NCI-H2107 treated with DMSO at 0.1 percent for 48 hours (cell line): ENCODE results near the gene ZNRF1.
"Not testable (repeated sequence)": the region's sequence is repeated elsewhere in the genome, so short reads cannot be mapped to it uniquely, and the experiment has no call there.

Experiments used
- DNase-seq: peaks from one replicate; lab custom pipeline; 2025; ENCODE audit not compliant: unreplicated experiment; lab: John Stamatoyannopoulos, UW

The ZNRF1 gene

DNA sequence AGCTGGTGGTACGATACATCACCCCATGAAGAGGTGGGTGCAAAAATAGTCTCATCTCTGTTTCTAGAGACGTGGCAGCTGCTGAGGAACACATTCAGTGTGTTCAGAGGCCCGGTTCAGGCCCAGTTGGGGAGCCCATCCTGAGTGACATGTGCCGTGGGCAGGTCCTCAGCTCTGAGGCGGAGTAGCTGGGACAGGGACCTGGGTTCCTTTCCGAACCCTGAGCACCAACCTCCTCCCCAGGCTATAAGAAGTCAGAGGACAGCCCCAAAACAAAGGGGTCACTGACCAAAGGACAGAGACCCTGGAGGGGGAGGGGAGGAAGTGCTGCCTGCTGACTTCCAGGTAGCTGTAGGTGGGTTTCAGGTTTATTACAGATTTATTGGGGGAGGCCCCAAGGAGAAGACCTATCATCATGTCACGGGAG is 112.7 kb downstream of the ZNRF1 start:
- no peak for DNase-seq

DNA sequence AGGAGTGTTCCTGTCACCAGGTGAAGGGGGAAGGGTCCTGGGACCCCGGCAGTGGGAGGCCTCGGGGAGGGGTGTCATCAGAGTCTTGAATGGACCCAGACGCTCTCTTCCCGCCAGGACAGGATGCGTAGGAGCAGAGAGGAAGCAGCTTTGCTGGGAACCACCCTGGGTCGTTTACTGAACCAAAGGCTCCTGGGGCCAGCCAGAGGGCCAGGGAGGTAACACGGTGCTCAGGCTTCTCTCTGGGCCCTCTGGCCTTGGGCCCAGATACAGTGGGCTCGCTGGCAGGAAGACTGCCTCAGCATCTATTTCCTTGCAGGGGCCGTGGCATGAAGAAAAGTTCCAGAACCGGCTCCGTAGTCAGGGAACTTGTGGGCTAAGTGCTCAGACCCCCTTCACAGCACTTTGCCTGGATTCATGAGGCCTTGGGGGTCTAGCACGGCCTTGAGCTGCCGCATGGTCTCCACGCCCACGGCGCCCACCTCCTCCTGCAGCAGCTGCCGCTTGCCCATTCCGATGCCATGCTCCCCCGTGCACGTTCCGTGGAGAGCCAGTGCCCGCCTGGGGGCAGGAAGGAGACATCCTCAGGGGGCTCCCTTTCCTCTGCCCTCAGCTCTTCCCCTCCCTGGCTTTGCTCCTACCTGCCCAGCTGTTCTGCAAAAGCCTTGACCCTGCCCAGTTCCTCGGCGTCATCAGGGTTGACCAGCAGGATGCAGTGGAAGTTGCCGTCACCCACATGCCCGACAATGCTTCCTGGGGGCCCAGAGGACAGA is 113.3 kb downstream of the ZNRF1 start:
- DNase-seq: no peak

DNA sequence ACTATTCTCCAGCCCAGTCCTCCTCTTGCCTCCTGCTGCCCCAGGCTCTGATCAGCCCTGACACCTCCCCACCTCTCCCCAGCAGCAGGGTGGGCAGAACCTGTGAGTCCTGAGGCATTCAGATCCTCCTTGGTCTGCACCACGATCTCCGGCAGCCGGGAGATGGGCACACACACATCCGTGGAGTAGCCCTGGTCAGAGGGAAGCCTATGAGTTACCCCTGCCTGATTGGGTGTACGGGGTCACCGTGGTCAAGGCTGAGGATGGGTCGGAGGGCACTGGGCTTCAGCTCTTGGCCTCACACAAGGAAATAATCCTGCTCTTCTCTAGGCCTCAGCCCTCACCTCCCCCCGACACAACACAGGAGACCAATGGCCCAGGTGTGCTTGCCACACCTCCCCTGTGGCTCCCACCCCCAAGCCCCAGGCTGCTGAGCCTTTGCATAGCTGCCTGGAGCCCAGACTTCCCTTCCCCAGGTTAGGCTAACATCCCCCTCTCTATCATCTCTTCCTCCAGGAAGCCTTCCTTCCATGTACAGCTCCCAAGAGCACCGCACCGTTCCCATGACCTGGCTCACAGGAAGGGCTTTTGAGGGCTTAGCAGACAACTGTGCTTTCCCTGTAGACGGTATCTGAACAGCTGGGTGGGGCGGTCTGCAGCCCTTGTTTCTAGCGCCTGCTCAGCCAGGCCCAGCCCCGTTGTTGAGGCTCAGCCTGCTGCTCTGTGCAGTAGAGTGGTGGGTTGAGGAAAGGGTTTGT is 114.1 kb downstream of the ZNRF1 start:
- no peak for DNase-seq

DNA sequence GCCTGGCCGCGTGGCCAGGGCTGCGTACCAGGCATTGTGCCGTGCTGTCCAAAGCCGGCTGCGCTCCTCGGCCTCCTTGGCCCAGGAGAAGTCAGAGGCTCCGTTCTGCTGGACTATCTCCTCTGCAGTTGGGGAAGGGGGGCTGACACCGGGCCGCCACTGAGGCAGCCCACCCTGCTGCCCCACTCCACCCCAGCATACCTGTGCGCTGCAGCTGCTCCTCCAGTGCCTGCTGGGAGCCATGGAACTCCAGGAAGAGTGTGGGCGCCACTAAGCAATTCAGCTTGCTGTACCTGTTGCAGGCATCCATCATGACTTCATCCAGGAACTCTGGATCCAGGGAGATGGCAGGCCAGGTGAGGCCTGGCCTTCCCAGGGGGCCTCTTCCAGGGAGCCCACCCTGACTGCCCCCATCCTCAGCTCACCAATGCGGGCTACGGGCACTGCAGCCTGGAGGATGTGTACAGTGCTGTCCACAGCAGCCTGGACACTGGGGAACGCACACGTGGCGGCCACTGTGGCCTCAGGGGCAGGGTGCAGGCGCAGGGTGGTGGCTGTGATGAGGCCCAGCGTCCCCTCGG is 114.8 kb downstream of the ZNRF1 start:
- no peak for DNase-seq

DNA sequence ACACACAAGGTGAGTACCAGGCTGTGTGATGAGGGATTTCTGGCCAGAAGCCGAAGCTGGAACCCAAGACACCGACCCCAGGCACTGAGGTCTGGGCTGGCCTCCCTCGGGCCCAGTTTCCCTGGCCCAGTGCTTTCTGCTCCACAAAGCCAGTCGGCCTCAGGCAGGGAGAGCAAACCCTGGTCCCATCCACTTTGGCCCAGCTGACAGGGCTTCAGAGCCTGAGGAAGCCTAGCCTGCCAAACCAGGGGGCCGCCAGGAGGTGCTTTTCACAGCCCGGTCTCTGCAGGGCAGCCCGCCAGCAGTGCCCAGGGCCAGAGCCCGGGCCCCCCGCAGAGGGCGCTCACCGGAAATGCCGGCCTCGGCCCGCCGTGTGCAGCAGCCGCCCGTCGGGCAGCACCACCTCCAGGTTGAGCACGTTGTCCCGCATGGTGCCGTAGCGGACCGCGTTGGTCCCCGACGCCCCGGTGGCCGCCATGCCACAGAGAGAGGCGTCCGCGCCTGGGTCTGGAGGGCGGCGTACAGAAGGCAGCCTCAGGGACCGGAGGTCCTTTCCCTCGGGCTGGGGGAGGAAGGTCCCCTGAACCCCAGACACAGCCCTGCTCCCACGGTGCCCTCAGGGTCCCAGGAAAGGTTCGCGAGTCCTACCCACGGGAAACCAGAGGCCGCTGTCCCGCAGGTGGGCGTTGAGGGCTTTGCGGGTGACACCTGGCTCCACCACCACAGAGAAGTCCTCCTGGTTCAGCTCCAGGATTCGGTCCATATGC is 115.5 kb downstream of the ZNRF1 start:
- no peak for DNase-seq

DNA sequence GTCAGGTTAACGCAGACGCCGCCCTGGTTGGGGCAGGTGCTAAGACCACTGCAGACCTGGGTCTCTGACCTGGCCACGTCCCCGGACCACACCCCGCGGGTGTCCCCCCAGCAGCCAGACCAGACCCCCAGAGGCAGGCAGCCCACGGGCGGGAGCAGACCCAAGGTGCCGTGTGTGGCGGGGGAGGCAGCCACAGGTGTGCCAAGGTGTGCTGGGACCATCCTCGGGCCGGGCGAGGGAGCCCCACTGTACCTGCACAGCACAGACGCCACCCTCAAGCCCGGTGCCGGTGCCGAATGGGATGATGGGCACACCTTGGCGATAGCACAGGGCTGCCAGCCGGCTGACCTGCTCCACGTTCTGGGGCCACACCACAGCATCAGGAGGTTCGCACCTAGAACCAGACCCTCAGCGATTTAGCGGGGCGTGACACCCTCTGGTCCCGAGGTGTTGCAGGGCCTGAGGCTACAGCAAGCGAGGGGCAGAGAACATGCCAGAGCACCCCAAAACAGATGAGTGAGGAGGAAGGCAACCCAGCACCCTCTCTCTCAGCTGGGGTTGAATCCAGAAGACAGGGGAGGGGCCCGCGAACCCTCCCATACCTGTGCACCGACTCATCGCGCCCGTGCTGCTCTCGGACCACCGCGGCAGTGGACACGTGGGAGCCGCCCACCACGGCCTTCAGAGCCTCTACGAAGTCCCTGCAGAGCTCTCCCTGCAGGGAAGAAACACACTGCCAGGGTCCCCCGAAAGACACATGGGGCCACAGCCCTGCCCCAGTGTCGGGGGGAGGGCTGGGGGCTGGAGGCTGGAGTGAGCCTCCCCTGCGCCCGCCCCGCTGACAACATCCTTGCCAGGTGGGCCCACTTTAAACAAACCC is 116.4 kb downstream of the ZNRF1 start:
- no peak for DNase-seq

DNA sequence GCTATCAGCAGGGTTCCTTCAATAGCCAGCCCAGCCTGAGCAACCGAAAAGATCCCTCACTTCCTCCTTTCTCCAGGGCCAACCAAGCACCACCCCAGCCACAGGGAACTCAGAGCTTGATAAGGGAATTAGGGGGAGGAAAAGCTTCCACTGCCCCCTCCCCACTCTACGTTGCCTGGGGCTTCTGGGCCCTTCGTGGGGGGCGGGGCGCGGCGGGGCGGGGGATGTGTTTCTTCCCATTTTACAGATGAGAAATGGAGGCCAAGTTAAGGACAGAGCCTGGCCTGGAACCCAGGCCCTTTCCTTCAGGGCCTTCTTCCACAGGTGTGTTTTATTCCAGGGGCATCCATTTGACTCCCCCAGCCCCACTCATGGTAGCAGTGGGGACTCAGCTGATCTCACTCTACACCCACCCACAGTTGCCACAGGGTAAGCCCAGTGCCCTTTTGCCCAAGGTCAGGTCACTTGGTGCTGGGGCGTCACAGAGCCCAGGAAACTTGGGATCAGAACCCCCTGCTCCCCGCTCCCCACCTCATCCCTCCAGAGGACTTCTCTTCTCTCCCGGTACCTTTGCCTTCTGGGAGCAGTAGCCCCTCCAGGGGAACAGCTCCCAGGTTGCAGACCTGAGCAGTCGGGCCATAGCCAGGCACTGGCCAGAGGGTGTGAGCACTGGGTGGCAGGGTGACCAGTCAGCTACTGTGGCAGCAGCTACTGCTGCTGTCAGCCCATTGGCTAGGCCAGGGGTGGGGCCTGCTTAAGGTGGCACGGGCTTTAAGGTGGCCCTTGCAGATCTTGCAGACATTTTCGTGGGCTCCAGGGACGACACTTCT is 117.5 kb downstream of the ZNRF1 start, which contains the start of gene LDHD:
Gene LDHD (minus strand): TSS at position 700 of the 830 bp plus-strand sequence. CDS start 60 bp downstream, at position 640.
- no peak for DNase-seq

DNA sequence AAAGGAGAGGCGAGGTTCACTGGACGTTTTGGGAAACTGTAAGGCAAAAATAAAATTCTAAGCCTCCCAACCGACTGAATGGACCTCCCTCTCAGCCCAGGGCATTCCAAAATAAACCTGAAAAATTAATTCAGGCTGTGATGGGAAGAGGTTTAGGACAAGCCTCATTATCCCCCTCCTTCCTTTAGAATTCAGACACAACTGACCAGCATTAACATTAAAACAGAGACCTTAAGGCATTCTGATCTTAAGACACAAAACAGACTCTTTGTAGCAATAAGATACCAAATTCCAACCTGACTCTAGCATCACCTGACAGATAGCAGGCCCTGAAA is 118.1 kb downstream of the ZNRF1 start:
- DNase-seq: no peak

DNA sequence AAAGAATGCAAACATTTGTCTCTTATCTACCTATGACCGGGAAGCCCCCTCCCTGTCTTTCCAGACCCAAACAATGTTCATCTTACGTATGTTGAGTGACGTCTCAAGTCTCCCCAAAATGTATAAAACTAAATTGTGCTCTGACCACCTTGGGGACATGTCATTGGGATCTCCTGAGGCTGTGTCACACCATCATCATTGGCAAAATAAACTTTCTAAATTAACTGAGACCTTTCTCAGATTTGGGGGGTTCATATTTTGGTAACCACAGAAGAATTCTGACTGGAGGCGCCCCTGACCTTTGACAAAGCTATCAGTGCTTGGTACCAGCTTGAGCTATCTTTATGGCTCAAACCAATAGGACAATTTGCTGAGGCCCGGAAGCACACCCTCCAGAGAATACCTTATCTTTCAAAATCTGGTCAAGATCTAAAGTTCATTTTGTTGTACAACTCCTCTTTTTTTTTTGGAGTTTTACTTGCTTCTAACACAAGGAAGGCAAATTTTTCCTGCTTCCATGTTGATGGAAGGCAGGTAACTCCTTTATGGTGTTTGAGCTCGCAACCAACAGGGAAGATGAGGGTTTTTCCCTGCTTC is 120.2 kb downstream of the ZNRF1 start:
- no peak for DNase-seq

DNA sequence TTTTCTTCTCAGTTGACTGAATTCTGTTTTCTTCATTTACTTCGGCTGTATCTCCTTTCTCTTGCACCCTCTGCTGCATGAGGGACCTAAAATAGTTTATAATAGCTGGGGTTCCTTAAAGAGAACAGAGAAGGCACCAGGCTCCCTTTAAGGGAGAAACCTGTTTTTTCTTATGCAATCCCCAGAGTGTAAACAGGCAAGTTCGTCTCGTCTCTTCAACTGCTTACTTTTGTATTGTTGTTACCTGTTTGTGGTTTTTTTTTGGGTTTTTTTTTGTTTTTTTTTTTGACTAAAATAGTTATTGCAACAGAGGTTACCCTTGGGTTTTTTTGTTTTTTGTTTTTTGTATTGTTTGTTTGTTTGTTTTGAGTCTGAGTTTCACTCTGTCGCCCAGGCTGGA is 121.4 kb downstream of the ZNRF1 start:
- no peak for DNase-seq

DNA sequence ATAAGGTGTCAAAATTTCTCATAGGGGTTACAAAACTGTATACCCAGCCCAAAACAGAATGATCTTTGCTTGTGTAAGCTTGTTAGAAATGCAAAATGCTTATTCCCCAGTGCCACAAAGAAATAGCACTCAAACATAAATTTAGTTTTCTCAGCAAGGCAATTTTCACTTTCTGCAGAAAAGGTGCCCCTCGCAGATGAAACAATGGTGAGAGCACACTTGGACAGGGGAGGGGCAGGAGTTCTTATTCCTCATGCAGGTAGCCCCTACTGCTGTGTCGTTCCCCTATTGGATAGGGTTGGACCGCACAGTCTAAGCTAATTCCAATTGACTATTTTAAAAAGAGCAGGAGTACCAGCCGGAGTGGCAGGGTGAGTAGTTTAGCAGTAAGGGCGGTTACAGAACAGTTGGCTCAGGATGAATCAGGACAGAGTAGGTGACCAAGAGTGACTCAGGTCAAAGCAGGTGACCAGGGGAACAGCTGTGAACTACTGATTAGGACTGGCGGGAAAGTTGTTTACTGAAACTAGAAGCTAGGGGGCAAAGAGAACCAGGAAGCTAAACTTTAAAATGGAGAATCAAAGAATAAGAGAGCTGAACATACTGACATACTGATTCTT is 123.2 kb downstream of the ZNRF1 start:
- DNase-seq: no peak

DNA sequence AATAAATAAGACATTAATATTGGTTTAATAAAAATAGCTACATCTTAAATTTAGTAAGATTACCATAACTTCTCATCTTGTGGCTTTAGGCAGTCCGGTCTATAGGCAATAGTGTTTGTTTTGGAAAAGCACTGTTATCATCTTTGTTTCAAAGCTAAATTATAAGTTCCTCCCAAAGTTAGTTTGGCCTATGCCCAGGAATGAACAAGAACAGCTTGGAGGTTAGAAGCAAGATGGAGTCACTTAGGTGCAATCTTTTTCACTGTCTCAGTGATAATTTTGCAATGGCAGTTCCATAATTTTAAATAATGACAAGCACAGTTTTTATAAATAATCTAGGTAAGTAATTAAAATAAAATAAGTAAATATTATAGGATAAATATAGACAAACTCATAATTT is 123.8 kb downstream of the ZNRF1 start:
- no peak for DNase-seq

DNA sequence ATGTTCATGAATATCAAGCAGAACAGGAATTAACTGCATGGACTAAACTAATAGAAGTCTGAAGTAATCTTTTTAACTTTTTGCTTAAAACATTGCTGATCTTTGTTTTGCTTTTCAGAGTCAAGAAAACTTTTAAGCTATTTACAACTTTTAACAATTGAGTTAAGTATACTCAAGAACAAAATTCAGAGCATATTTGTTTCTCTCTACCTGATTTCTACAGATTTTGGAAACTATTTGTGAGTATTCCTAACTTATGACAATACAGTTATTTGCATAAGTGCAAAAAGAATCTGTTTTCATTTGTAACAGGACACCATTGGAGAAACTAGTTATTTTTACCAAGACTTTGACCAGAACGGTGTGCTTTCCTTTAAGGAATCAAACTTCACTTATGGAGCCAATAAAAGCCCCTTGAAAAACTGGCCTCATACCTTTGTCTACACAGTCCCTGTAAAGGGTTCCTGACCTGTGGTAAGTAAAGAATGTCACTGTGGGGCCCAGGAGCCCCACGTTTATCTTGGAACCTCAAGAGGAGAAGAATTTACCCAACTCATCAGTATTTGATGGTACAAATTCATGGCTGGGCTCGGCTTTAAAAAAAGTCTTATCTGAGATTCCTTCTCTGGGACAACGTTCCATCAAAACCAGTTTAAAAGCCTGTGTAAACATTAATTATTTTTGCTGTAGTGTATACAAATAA is 129.0 kb downstream of the ZNRF1 start:
- DNase-seq: no peak

DNA sequence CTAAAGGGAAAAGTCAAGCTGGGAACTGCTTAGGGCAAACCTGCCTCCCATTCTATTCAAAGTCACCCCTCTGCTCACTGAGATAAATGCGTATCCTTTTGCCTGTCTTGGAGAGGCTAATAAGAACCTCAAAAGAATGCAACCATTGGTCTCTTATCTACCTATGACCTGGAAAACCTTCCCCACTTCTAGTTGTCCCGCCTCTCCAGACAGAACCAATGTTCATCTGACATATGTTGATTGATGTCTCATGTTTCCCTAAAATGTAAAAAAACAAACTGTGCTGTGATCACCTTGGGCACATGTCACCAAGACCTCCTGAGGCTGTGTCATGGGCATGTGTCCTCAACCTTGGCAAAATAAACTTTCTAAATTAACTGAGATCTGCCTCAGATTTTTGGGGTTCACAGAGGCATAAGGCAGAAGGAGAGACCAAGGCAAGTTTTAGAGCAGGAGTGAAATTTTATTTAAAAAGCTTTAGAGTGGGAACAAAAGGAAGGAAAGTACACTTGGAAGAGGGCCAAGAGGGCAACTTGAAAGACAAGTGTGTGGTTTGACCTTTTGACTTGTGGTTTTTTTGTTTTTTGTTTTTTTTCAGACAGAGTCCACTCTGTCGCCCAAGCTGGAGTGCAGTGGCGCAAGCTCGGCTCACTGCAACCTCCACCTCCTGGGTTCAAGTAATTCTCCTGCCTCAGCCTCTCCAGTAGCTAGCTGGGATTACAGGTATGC is 130.8 kb downstream of the ZNRF1 start:
- not testable (repeated sequence) for DNase-seq

DNA sequence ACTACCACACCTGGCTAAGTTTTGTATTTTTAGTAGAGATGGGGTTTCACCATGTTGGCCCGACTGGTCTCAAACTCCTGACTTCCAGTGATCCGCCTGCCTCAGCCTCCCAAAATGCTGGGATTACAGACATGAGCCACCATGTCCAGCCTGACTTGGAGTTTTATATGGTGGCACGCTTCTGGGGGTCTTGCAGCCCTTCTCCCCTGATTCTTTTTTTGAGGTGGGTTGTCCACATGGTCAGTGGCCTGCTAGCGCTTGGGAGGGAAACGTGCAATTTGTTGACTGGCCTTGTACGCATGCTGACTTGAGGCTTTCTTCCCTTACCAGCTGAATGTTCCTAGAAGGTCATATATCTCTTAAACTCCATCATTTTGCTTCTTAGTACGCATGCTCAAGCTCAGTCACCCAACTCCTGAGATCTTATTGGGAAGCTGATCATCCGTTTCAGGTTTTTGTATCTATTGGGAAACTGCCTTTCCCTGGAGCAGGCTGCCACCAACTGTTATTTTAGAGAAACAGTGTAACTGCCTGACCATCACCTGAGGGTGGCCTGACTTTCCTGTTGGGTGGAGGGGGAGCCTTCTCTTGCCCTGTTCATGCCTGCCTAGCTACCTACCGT is 131.4 kb downstream of the ZNRF1 start:
- DNase-seq: no peak

DNA sequence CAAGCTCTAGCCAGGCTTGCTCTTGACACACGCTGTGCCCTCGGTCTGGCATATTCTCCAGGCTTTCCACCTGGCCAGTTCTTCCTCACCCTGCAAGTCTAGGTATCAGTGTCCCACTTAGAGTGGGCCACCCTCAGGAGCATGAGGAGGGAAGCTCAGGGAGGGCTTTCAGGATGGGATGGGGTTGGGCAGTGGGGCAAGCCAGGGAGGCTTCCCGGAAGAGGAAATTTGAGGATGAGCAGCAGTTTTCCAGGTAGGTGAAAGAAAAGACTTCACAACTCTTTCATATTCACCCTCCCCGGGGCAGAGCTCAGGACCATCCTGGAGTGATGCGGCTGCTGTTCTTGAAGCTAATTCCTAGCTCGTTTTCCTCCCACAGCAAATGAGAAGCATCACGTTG is 132.3 kb downstream of the ZNRF1 start:
- no peak for DNase-seq

DNA sequence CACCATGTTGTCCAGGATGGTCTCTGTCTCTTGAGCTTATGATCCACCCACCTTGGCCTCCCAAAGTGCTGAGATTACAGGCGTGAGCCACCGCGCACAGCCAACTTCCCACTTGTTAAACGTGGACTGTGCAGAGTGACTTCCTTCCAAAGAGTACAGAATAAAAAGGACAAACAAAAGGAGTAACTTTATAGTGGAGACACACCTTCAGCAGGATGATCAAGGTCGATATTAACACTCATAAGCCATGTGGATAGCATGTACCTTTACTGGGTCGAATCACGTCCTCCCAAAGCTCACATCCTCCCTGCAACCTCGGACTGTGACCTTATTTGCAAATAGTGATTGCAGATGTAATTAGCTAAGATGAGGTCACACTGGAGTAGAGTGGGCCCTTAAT is 139.4 kb downstream of the ZNRF1 start:
- DNase-seq: no peak
